Measurements from ENCODE around the gene KRTAP4-2.
"Not testable (repeated sequence)": the region's sequence is repeated elsewhere in the genome, so short reads cannot be mapped to it uniquely, and the experiment has no call there.

KRTAP4-2 gene

DNA sequence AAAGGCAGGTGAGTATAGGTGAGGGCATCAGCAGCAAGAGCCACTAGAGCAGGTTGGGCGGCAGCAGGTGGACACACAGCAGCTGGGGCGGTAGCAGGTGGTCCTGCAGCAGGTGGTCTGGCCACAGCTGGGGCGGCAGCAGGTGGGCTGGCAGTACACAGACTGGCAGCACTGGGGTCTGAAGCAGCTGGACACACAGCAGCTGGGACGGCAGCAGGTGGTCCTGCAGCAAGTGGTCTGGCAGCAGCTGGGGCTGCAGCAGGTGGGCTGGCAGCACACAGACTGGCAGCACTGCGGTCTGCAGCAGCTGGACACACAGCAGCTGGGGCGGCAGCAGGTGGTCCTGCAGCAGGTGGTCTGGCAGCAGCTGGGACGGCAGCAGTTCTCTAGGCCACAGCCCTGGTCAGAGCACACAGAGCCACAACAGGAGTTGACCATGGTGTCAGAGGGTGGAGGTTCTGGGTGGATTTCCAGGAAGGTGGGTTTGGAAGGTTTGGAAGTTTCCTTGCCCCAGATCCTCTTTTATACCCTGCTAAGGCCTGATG is at the start of gene KRTAP4-2:
Gene KRTAP4-2 (minus strand): TSS at position 495 of the 545 bp plus-strand sequence. CDS start 57 bp downstream, at position 438.
- no peak for DNase-seq

DNA sequence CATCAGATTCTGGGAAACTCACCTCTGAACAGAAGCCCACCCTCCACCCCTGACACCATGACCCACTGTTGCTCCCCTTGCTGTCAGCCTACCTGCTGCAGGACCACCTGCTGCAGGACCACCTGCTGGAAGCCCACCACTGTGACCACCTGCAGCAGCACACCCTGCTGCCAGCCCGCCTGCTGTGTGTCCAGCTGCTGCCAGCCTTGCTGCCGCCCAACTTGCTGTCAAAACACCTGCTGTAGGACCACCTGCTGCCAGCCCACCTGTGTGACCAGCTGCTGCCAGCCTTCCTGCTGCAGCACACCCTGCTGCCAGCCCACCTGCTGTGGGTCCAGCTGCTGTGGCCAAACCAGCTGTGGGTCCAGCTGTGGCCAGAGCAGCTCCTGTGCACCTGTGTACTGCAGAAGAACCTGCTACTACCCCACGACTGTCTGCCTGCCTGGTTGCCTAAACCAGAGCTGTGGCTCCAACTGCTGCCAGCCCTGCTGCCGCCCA is 48.6 kb upstream of the KRTAP4-2 start, which contains the start of gene KRTAP9-2:
Gene KRTAP9-2 (plus strand): TSS at position 51 of the 498 bp plus-strand sequence. CDS start 7 bp downstream, at position 58.
- DNase-seq = not testable (repeated sequence)

DNA sequence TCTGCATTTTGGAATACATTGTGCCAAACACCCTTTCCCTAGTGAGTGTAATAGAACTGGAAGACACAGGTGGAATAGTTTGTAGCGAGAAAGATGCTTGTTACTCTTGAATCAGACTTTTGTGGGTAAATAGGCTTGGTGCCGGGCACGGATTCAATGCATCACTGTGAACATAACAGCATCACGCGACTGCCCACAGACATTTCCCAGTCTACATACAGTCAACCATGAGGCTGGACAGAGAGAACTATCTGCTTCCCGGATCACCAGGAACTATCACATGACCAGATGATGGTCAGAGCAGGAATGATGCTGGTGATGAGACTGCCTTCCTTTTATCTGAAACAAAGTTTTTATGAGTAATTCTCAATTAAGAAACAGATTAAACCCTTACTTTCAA is 48.0 kb upstream of the KRTAP4-2 start:
- no peak for DNase-seq

DNA sequence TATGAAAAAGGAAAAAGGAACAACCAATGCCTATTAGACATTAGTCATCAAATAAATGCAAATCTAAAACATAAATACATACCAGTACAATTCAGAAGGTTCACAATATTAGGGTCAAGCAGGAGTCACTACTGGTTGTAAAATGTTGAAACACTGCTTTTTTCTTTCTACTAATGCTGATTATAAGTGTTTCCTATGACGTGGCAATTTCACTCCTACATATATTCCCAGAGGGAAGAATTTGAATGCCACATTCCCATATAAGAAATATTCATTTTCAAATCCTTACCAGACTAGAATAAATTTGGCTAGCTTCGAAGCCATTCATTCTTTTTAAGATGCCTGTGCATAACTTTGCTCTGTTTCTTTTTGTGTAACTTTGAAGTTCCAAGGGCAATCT is 45.8 kb upstream of the KRTAP4-2 start:
- no peak for DNase-seq

DNA sequence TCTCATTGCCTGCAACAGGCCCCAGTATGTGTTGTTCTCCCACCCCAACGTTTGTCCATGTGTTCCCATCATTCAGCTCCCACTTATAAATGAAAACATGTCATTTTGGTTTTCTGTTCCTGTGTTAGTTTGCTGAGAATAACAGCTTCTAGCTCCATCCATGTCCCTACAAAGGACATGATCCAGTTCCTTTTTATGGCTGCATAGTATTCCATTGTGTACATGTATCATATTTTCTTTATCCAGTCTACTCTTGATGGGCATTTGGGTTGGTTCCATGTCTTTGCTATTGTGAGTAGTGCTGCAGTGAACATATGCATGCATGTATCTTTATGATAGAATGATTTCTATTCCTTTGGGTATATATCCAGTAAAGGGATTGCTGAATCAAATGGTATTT is 37.7 kb upstream of the KRTAP4-2 start:
- DNase-seq = no peak

DNA sequence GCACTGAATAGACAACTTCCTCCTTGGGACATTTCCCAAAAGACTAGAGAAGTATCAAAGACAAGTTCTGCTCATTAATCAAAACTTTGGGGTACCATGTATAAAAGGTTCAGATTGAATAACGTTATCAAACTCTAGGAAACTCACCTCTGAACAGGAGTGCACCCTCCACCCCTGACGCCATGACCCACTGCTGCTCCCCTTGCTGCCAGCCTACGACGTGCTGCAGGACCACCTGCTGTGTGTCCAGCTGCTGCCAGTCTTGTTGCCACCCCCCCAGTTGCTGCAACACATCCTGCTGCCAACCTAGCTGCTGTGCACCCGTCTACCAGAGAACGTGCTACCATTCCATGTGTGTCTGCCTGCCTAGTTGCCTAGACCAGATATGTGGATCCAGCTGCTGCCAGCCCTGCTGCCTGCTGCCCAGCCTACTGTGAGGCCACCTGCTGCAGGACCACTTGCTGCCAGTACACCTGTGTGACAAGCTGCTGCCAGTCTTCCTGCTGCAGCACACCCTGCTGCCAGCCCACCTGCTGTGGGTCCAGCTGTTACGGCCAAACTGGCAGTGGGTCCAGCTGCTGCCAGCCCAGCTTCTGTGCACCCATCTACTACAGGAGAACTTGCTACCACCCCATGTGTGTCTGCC is 34.6 kb upstream of the KRTAP4-2 start:
- no peak for DNase-seq

DNA sequence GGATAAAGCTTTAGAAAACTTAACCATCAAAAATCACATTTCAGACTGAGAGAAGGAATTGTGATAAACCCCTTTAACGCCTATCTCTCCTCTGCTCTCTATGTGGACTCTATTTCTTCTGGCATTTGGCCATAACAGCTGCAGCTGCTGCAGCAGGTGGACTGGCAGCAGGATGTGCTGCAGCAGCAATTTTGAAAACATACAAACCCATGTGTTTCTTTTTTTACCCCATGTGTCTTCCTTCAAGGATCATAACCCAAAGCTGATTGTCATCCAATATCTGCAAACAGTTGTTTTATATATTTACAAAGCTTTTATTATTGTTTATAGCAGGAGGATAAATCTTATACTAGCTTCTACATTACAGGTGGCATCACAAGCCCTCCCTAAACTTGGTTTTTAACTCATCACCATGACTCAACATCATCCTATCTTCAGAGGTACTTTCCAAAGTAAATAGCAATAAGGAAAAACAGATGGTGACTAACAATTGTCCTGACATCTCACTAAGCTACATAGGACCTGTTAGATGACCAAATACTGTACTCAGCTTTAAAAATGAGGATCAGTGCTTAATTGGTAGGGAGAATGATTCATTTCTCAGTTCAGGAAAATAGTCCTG is 33.9 kb upstream of the KRTAP4-2 start:
- DNase-seq = no peak

DNA sequence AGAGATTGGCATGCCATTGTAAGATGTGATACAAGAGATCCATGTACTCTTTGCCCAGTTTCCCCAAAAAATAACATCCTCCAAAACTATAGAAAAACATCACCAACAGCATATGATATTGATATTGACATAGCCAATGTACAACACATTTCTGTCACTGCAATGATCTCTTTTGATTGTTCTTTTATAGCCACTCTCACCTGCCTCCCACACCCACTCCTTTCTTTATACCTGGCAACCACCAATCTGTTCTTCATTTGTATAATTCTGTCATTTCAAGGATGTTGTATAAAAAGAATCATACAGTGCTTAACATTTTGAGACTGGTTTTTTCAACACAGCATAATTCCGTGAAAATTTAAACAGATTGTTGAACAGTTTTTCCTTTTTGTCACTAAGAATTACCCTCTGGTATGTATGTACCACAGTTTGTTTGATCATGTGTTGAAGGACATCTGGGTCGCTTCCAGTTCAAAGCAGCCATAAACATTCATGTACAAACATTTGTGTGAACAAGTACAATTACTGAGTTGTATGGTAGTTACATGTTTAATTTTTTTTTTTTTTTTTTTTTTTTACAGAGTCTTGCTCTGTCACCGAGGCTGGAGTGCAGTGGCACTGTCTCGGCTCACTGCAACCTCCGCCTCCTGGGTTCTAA is 21.5 kb upstream of the KRTAP4-2 start:
- no peak for DNase-seq

DNA sequence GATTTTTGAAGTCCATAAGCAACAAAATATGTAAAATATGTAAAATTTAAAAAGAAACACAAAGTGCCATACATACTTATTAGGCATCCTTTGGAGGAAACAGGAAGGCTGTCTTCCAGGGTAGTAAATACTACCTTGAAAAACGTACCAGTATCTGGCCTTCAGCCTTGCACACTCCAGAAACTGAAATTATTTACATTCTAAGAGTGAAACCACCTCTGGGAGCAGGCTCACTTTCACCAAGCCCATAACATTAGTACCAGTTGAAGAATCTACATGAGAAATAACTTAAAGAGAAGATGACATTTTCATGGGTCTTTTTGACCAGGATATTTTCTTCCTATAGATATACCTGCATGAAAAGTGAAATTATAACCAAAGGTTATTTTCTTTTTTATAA is 18.0 kb upstream of the KRTAP4-2 start:
- DNase-seq = no peak

DNA sequence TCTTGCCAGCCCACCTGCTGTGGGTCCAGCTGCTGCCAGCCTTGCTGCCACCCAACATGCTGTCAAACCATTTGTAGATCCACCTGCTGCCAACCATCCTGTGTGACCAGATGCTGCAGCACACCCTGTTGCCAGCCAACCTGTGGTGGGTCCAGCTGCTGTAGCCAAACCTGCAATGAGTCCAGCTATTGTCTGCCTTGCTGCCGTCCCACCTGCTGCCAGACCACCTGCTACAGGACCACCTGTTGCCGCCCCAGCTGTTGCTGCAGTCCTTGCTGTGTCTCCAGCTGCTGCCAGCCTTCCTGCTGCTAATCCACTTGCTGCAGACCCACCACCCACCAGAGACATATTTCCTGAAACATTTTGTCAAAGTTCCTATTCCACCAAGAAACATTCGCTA is 12.3 kb upstream of the KRTAP4-2 start:
- DNase-seq = no peak

DNA sequence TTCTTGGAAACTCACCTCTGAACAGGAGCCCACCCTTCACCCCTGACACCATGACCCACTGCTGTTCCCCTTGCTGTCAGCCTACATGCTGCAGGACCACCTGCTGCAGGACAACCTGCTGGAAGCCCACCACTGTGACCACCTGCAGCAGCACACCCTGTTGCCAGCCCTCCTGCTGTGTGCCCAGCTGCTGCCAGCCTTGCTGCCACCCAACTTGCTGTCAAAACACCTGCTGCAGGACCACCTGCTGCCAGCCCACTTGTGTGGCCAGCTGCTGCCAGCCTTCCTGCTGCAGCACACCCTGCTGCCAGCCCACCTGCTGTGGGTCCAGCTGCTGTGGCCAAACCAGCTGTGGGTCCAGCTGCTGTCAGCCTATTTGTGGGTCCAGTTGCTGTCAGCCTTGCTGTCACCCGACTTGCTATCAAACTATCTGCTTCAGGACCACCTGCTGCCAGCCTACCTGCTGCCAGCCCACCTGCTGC is 11.9 kb upstream of the KRTAP4-2 start, which contains the start of gene KRTAP9-1:
Gene KRTAP9-1 (plus strand): TSS at position 51 of the 482 bp plus-strand sequence. CDS start 0 bp downstream, at position 51.
- DNase-seq = not testable (repeated sequence)

DNA sequence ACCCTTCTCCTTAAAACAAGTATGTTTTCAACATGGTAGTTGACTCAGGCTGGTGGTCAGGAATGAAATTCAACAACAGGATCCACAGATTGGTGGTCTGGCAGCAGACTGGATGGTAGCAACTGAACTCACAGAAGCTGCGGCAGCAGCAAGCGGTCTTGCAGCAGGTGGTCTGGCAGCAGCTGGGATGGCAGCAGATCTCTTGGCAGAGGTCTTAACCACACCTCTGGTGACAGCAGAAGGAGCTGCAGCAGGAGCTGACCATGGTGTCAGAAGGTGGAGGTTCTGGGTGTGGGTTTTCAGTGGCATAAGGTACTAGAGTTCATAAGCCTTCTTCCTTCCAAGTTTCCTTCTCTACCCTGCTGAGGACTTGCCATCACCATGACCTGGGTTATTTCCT is 8.9 kb upstream of the KRTAP4-2 start:
- no peak for DNase-seq

DNA sequence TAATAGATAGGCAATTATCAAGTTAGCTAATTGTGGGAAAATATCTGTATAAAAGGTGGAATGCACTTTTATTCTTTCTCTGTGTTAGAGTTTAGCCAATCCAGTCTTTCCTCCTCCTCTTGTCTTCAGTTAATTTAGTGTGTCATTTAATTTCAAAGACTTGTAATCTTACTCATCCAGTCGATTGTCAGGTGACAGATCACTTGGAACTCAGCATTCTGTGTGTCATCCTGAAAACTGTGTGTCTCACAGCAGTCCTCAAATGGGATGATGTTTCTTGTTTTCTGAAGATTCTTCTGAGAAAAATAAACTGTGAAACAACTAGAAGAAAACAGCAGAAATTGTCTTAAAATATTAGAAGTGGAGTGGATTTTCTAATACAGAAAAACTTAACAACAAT is 7.0 kb upstream of the KRTAP4-2 start:
- DNase-seq = no peak

DNA sequence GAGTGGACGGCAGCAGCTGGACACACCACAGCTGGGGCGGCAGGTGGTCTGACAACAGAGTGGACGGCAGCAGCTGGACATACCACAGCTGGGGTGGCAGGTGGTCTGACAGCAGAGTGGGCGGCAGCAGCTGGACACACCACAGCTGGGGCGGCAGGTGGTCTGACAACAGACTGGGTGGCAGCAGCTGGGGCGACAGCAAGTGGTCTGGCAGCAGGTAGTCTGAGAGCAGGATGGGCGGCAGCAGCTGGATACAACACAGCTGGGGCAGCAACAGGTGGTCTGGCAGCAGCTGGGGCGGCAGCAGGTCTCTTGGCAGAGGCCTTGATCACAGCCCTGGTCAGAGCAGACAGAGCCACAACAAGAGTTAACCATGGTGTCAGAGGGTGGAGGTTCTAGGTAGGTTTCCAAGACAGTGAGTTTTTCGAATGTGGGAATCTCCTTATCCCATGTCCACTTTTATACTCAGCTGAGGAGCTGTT is 6.5 kb upstream of the KRTAP4-2 start, which contains the start of gene KRTAP4-1:
Gene KRTAP4-1 (minus strand): TSS at position 432 of the 482 bp plus-strand sequence. CDS start 57 bp downstream, at position 375.
- DNase-seq = no peak

DNA sequence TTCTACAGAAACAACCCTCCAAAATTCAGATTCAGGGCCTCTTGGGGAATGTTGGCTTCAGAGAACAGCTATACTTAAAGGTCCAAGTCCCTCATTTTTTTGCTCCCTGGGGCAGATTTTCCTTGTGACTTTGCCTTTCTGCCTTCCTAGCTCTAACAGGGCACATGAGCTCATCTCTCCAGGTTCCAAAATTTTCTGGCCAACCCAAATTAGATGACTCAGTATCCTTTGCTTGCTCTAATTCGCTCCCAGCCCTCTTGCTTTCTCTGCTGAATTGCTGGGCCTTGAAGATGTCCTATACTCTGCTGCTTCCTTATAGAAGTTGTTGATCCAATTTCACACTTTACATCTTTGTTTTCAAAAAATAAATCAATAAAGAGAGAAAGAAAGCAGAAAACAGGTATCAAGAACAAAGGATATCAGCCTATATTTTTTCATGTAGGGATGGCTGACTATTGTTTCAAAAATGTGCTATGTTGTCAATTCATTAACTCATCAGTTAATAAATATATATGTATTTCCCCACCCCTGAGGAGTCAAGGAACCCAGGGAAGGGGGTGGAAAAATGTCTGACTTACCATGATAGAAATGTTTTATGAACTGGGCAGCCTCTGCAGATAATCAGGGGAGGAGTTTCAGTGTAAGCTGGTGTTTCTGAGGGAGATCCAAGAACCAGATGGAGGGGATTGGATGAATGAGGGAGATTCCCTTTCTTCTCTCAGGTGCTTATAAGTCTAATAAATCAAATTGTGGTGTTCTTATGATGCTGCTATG is 1.0 kb upstream of the KRTAP4-2 start:
- DNase-seq = no peak

DNA sequence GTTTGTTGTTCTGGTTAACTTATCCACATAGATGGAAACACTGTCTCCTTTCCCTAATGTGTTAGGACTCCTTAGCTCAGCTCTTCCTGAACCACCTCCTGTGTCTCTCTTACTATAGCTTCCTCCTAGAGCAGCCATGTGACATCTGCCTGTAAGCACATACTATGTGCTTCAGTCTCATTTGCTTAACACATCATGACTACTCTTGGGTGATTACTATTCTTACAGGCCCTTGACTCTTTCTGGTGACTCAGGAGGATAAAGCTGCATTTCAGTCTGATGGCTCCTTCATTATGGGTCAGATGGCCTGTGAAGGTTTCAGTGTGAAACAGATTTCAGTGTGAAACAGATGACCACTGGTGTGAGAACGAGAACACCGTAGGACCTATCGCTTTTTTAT is 320 bp upstream of the KRTAP4-2 start:
- no peak for DNase-seq

DNA sequence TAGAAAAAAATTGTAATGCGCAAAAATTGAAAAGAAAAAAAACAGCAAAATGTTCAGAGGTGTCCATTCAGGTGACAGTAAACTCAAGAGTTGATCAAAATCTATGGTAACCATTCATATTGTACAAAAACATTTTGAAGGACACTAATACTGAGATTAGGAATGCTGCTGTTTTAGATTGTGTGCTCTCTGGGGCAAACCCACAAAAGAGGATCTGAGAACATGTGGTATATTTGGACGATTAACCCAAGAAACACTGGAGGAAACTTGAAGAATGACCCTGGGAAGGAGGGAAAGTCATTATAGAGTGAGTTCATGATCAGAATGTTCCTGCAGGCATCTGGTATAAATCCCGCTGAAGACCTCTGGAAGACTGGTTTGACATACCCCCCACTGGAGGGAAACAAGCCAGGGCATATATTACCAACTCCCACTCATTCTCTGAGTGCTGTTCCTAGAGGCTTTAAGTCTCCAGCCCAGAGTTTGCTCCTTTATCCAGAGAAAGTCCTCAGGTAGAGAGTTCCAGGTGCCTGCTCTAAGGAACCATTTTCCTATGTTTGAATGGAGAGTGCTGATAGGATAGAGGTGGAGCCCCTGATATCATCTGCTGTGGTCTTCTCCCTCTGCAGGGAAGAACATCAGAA is 1.2 kb downstream of the KRTAP4-2 start:
- no peak for DNase-seq

DNA sequence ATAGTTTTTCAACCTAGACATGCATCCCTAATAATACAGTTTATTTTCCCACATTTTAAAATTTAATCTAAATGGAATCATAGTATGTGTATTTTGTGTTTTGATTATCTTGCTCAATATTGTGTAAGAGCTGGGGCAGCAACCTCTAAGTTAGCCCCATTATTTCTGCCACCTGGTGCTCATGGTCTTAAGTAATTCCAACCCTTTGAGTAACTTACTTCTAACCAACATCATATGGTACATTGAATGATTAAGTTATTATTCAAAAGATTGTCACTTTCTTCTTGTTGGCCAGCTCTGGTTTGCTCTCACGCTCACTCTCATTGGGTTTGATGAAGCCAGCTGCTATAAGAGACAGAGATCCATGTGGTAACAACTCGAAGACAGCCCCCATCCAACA is 6.1 kb downstream of the KRTAP4-2 start:
- DNase-seq = no peak

DNA sequence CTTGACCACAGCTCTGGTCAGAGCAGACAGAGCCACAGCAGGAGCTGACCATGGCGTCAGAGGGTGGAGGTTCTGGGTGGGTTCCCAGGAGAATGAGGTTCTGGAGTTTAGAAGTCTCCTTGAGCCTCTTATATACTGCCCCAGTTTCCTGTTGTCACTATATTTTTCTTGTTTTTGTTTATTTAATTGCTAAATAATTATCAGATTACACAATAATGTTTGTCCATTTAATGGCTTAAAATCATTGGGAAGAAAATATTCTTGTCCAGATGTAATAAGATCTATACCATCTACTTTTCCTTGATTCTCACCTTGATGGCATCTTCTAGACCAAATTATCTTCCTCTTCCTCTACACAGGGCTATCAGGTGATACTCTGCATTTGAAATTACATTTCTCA is 9.9 kb downstream of the KRTAP4-2 start, which contains the start of gene KRTAP4-3:
Gene KRTAP4-3 (minus strand): TSS at position 101 of the 400 bp plus-strand sequence. CDS start 49 bp downstream, at position 52.
- no peak for DNase-seq

DNA sequence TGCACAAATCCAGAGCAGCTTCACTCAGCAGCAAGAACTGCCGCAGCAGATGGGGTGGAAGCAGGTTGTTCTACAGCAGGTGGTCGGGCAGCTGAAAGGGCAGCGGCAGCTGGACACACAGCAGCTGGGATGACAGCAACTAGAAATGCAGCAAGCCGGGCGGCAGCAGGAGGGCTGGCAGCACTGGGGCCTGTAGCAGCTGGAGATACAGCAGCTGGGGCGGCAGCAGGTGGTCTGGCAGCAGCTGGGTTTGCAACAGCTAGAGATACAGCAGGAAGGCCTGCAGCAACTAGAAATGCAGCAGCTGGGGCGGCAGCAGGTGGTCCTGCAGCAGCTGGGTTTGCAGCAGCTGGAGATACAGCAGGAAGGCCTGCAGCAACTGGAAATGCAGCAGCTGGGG is 10.5 kb downstream of the KRTAP4-2 start:
- DNase-seq = no peak

DNA sequence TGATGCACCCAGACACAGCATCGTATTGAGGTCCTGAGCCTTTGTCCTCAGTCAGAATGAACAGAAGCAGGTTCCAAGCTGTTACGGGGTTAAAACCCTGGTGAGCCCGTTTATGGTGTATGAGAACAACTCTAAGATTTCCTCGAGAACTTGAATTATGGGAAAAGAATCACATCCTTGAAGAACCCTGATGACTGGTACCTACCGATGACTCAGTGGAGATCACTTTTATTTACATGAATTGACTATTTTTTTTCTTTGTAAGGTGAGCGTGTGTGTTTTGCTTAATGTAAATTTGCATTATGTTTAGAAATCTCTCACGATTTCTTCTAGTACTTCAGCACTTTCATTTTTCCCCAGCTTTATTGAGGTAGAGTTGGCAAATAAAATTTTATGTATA is 14.2 kb downstream of the KRTAP4-2 start:
- no peak for DNase-seq

DNA sequence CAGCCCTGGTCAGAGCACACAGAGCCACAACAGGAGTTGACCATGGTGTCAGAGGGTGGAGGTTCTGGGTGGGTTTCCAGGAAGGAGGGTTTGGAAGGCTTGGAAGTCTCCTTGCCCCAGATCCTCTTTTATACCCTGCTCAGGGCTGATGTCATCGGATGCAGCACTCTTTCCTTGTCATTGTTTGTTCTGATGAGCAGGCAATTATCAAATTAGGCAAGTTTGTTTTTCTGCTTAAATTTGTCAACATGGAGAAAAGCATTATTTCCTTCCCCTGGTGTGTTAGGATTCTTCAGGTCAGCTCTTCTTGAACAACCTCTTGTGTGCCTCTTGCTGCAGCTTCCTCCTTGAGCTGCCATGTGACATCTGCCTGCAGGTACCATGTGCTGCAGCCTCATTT is 17.4 kb downstream of the KRTAP4-2 start, which contains the start of gene KRTAP4-4:
Gene KRTAP4-4 (minus strand): TSS at position 101 of the 400 bp plus-strand sequence. CDS start 57 bp downstream, at position 44.
- DNase-seq = no peak
